PC-9 (cell line): ENCODE results near the gene ACADS. TPM values are rescaled to one million over a fixed set of nuclear protein-coding genes. Genes with fewer than 3 reads are reported as not detected.

Experiments
- Bru-seq: library from RNA; stranded (reverse); fragments of 400-500 nt; gene quantifications from one replicate; lab custom pipeline; 2021; lab: Mats Ljungman, UMichigan
- BruChase-seq, 2 experiments: library from RNA; stranded (reverse); fragments of 400-500 nt; gene quantifications; one replicate each; lab custom pipeline; 2021; lab: Mats Ljungman, UMichigan
- BruUV-seq: library from RNA; stranded (reverse); fragments of 400-500 nt; replicated peaks from 2 replicates; lab custom pipeline; 2021; lab: Mats Ljungman, UMichigan
- CTCF ChIA-PET: fragments of 300-600 bp; sonication (Branson Sonifier 250); formaldehyde crosslinking; loops from one replicate; lab custom pipeline; 2022; ENCODE audit warnings: antibody characterized with exemption; lab: Charles Lee
- POLR2A ChIA-PET: fragments of 300-600 bp; sonication (Branson Sonifier 250); formaldehyde crosslinking; loops from one replicate; lab custom pipeline; 2022; ENCODE audit warnings: antibody characterized with exemption; ENCODE audit not compliant: unreplicated experiment; lab: Charles Lee
- DNase-seq, 2 experiments: peaks; one replicate each; pipeline versions ENCODE4 v3.0.0 to v3.0.0-alpha.2; 2015 to 2022; ENCODE audit warnings: mixed read lengths in 1 of 2
- H2AFZ ChIP-seq: fragments of 200-600 bp; sonication (generic); 2 replicates; pipeline ENCODE4 v1.8.1; 2017; ENCODE audit warnings: antibody characterized with exemption
- H3F3A ChIP-seq: fragments of 200-600 bp; sonication (generic); 2 replicates; pipeline ENCODE4 v1.8.1; 2017; ENCODE audit warnings: antibody characterized with exemption, mild to moderate bottlenecking, low read depth; ENCODE audit not compliant: insufficient read depth
- H3K27ac ChIP-seq: fragments of 200-600 bp; sonication (generic); 2 replicates; pipeline ENCODE4 v1.6.1; 2016; ENCODE audit warnings: mixed run types
- H3K27me3 ChIP-seq: fragments of 200-600 bp; sonication (generic); 2 replicates; pipeline ENCODE4 v1.6.1; 2016; ENCODE audit warnings: low read depth, mixed run types; ENCODE audit not compliant: insufficient read depth
- H3K36me3 ChIP-seq: fragments of 200-600 bp; sonication (generic); 2 replicates; pipeline ENCODE4 v1.6.1; 2016; ENCODE audit warnings: low read depth, mixed run types
- H3K4me1 ChIP-seq: fragments of 200-600 bp; sonication (generic); replicated peaks from 2 replicates; pipeline ENCODE4 v1.6.1; 2016; ENCODE audit warnings: mixed run types; ENCODE audit not compliant: insufficient read depth
- H3K4me2 ChIP-seq: fragments of 200-600 bp; sonication (generic); 2 replicates; pipeline ENCODE4 v1.6.1; 2017; ENCODE audit warnings: mixed run types
- H3K4me3 ChIP-seq: fragments of 200-600 bp; sonication (generic); 2 replicates; pipeline ENCODE4 v1.6.1; 2016; ENCODE audit warnings: mixed run types
- H3K79me2 ChIP-seq: fragments of 200-600 bp; sonication (generic); 2 replicates; pipeline ENCODE4 v1.6.1; 2017; ENCODE audit warnings: low read depth, mixed run types
- H3K9me2 ChIP-seq: fragments of 200-600 bp; sonication (generic); 2 replicates; pipeline ENCODE4 v1.8.1; 2017; ENCODE audit warnings: mild to moderate bottlenecking; ENCODE audit not compliant: insufficient read depth
- H3K9me3 ChIP-seq: fragments of 200-600 bp; sonication (generic); 2 replicates; pipeline ENCODE4 v1.8.1; 2016; ENCODE audit warnings: low read depth; ENCODE audit not compliant: insufficient read depth
- H4K20me1 ChIP-seq: fragments of 200-600 bp; sonication (generic); 2 replicates; pipeline ENCODE4 v1.8.1; 2017; ENCODE audit not compliant: insufficient read depth
- CTCF ChIP-seq: fragments of 200-600 bp; sonication (generic); conservative IDR thresholded peaks from 2 replicates; pipeline ENCODE4 v1.6.1; 2017; ENCODE audit warnings: mixed run types, antibody characterized with exemption, mild to moderate bottlenecking, moderate library complexity
- EZH2 ChIP-seq: fragments of 200-600 bp; sonication (generic); IDR thresholded peaks from 2 replicates; pipeline ENCODE4 v1.8.0; 2017; ENCODE audit warnings: antibody characterized with exemption, low read depth
- intact Hi-C: fragments of 100-400 bp; cut with micrococcal nuclease; formaldehyde crosslinking; loops from one replicate; pipeline ENCODE4 v1.10.0; 2022; ENCODE audit not compliant: unreplicated experiment
- long read RNA-seq: library from polyadenylated mRNA; stranded (forward); transcript quantifications from one replicate; pipeline ENCODE4 v2.0.0, GENCODE V29; 2022
- total RNA-seq: library from RNA; stranded (reverse); gene quantifications from 2 replicates; pipeline ENCODE4 v1.2.3, GENCODE V29; 2021

ACADS gene
- total RNA-seq: 8.2 and 14.2 TPM in 2 replicates
- percentile 44 among the genes with signal in this experiment for Bru-seq, nascent RNA
- percentile 46 among the genes with signal in this experiment for BruChase-seq, experiment 1, labeled RNA remaining after a 2-hour chase
- percentile 50 among the genes with signal in this experiment for BruChase-seq, experiment 2, labeled RNA remaining after a 6-hour chase
- long read RNA-seq, transcript ACADS-201 (10 exons, 1,950 nt): major isoform, 13 of 16 reads
- long read RNA-seq, partial matches to known transcripts: 0 of 16 reads
- long read RNA-seq, other reads (novel, unspliced or antisense): 3 of 16 reads

GRCh38 chr12:120725659-120726509 is at the start of gene ACADS:
Gene ACADS (plus strand): TSS chr12:120725826. CDS start chr12:120725886, 60 bp downstream.
- H3K9me2 ChIP-seq: no peaks in the 10 kb centered on the region
- no TSS peak for BruUV-seq
- intact Hi-C loops: no loop called here
- H3K27ac ChIP-seq: no peak within 1 kb of the TSS
- H3K4me1 ChIP-seq: no peaks in the 10 kb centered on the region; the same call in 1 of the 2 replicates
- ChIA-PET CTCF (no interaction called here), POLR2A (interaction anchor here (0.6 kb wide), 1 partner anchor 435 kb away, joined by 5 read pairs; no protein-coding TSS in a partner anchor)
- no peaks in the 10 kb centered on the region for H3K79me2 ChIP-seq
- H3K4me2 ChIP-seq: peak within 1 kb of the TSS; percentile 80
- peak; percentile 67 to 88 for DNase-seq
- H3F3A ChIP-seq: peaks cover 11% of the 10 kb centered on the region; the same call in 1 of the 2 replicates
- H4K20me1 ChIP-seq: no peaks in the 10 kb centered on the region
- no peaks in the 10 kb centered on the region for H3K36me3 ChIP-seq
- TF ChIP-seq CTCF (no peak), EZH2 (no peak)
- H3K4me3 ChIP-seq: peak within 1 kb of the TSS; percentile 65
- H3K27me3 ChIP-seq: no peaks in the 10 kb centered on the region
- H3K9me3 ChIP-seq: no peaks in the 10 kb centered on the region
- peak within 1 kb of the TSS; percentile 82 for H2AFZ ChIP-seq

GRCh38 chr12:120677765-120678473 is 47.7 kb upstream of the ACADS start:
- CTCF ChIA-PET: no interaction called here
- no peak for DNase-seq

More at GRCh38 chr12:120677765-120678473, 47.7 kb upstream of the ACADS start:
- BruUV-seq: no TSS peak
- Histone ChIP-seq H3K4me1 (peaks cover 10% of the 10 kb centered on the region; the same call in 1 of the 2 replicates), H3K36me3 (no peaks in the 10 kb centered on the region), H3K27me3 (no peaks in the 10 kb centered on the region), H3K9me3 (no peaks in the 10 kb centered on the region), H3K27ac (no peak overlapping the region), H2AFZ (no peak overlapping the region), H4K20me1 (no peaks in the 10 kb centered on the region), H3K79me2 (no peaks in the 10 kb centered on the region), H3K4me2 (peak overlapping the region; percentile 16; the same call in 1 of the 2 replicates), H3K4me3 (no peak overlapping the region), H3K9me2 (no peaks in the 10 kb centered on the region), H3F3A (peaks cover 5% of the 10 kb centered on the region; the same call in 1 of the 2 replicates)
- no peak for TF ChIP-seq CTCF
- TF ChIP-seq EZH2: no peak
- intact Hi-C loops: no loop called here
- POLR2A ChIA-PET: no interaction called here
